B cell (primary cell): ENCODE data around the gene PRKCH. TPM values are rescaled to one million over a fixed set of nuclear protein-coding genes. Genes with fewer than 3 reads are reported as not detected.
A peak's percentile ranks its signal among the peaks of the same experiment; 100 is the strongest.

ENCODE experiments used
- ATAC-seq: fragments of 200-7000 bp; cut with Tn5 transposase; one replicate; pipeline ENCODE4 v1.10.0; 2021; ENCODE audit warnings: low read depth, mild to moderate bottlenecking, moderate number of reproducible peaks, moderate library complexity
- CTCF ChIA-PET: fragments of 350-600 bp; sonication (Branson Sonifier 250); formaldehyde crosslinking; loops from one replicate; lab custom pipeline; 2021; ENCODE audit warnings: antibody characterized with exemption, inconsistent platforms; lab: Charles Lee
- POLR2A ChIA-PET: fragments of 350-600 bp; sonication (Branson Sonifier 250); formaldehyde crosslinking; loops from one replicate; lab custom pipeline; 2021; ENCODE audit warnings: antibody characterized with exemption; lab: Charles Lee
- DNase-seq: peaks from one replicate; pipeline ENCODE4 v3.0.0; 2013
- H2AFZ ChIP-seq: 2 replicates; pipeline ENCODE4 v1.6.1; 2012; ENCODE audit warnings: mild to moderate bottlenecking, low read depth, low read length; ENCODE audit not compliant: insufficient read depth, poor library complexity, severe bottlenecking
- H3K27ac ChIP-seq, 2 donors: 1 replicate in 1 of 2; 2 replicates in 1 of 2; pipeline ENCODE4 v1.5.1; 2012 to 2013; ENCODE audit warnings: low read length in 2 of 2, mild to moderate bottlenecking in 2 of 2, moderate library complexity in 1 of 2
- H3K27me3 ChIP-seq, 4 experiments: fragments of 200-600 bp in 1 of 4; sonication (generic) in 1 of 4; replicated peaks in 1 of 4; 1 replicate in 2 of 4; 2 replicates in 2 of 4; pipeline versions ENCODE4 v1.6.1 to v1.7.0; 2013 to 2016; ENCODE audit warnings: low read length in 3 of 4, mild to moderate bottlenecking in 2 of 4, mixed read lengths in 1 of 4, moderate library complexity in 1 of 4; ENCODE audit not compliant: insufficient read depth in 4 of 4, control insufficient read depth in 3 of 4; ENCODE audit errors: control extremely low read depth in 1 of 4
- H3K36me3 ChIP-seq, 2 experiments: replicated peaks in 1 of 2; 1 replicate in 1 of 2; 2 replicates in 1 of 2; pipeline versions ENCODE4 v1.6.1 to v1.7.1; 2013; ENCODE audit warnings: low read length in 1 of 2; ENCODE audit not compliant: insufficient read depth in 2 of 2, control insufficient read depth in 1 of 2; ENCODE audit errors: control extremely low read depth in 1 of 2, extremely low read depth in 1 of 2
- H3K4me1 ChIP-seq, 2 donors: fragments of 200-600 bp in 1 of 2; sonication (generic) in 1 of 2; 1 replicate in 1 of 2; 2 replicates in 1 of 2; pipeline versions ENCODE4 v1.5.1 to v1.6.1; 2013 to 2017; ENCODE audit warnings: low read length in 2 of 2; ENCODE audit not compliant: control insufficient read depth in 2 of 2, insufficient read depth in 2 of 2
- H3K4me2 ChIP-seq: replicated peaks from 2 replicates; pipeline ENCODE3; 2012; ENCODE audit warnings: mild to moderate bottlenecking, low read depth, low read length; ENCODE audit not compliant: poor library complexity, severe bottlenecking
- H3K4me3 ChIP-seq, 5 experiments: fragments of 200-600 bp in 1 of 5; sonication (generic) in 1 of 5; 1 replicate in 3 of 5; 2 replicates in 2 of 5; pipeline versions ENCODE4 v1.5.1 to v1.7.0; 2011 to 2016; ENCODE audit warnings: low read length in 4 of 5, mild to moderate bottlenecking in 4 of 5, low read depth in 2 of 5, control low read depth in 1 of 5, moderate library complexity in 1 of 5; ENCODE audit not compliant: insufficient read depth in 1 of 5; ENCODE audit errors: control extremely low read depth in 1 of 5, extremely low read depth in 1 of 5
- H3K79me2 ChIP-seq: fragments of 200-600 bp; sonication (generic); one replicate; pipeline ENCODE4 v1.6.0; 2016; ENCODE audit warnings: low read length; ENCODE audit not compliant: control insufficient read depth, insufficient read depth
- H3K9ac ChIP-seq: fragments of 200-600 bp; sonication (generic); 2 replicates; pipeline ENCODE4 v1.6.1; 2017; ENCODE audit warnings: mild to moderate bottlenecking, low read length, moderate library complexity
- H3K9me3 ChIP-seq, 3 donors: one replicate each; pipeline versions ENCODE4 v1.6.1 to v1.7.1; 2013; ENCODE audit warnings: low read length in 2 of 3; ENCODE audit not compliant: control insufficient read depth in 2 of 3, insufficient read depth in 1 of 3; ENCODE audit errors: control extremely low read depth in 1 of 3
- H4K20me1 ChIP-seq: 2 replicates; pipeline ENCODE4 v1.6.0; 2012; ENCODE audit warnings: mild to moderate bottlenecking, low read length; ENCODE audit not compliant: insufficient read depth, control insufficient read depth, poor library complexity, severe bottlenecking
- H3K27ac Mint-ChIP-seq: one replicate; pipeline ENCODE4 v1.8.0; 2021; ENCODE audit warnings: mixed read lengths
- H3K27me3 Mint-ChIP-seq: one replicate; pipeline ENCODE4 v1.8.0; 2021; ENCODE audit warnings: mixed read lengths
- H3K4me1 Mint-ChIP-seq: one replicate; pipeline ENCODE4 v1.8.0; 2021; ENCODE audit warnings: mixed read lengths
- H3K4me3 Mint-ChIP-seq: one replicate; pipeline ENCODE4 v1.8.0; 2021; ENCODE audit warnings: mixed read lengths
- H3K9me3 Mint-ChIP-seq: one replicate; pipeline ENCODE4 v1.8.0; 2022; ENCODE audit warnings: mixed read lengths; ENCODE audit not compliant: insufficient read depth
- EZH2 ChIP-seq: IDR thresholded peaks from 2 replicates; pipeline ENCODE4 v1.6.1; 2012; ENCODE audit warnings: borderline replicate concordance, low read depth, mild to moderate bottlenecking, moderate library complexity, low read length; ENCODE audit not compliant: insufficient read depth, poor library complexity, severe bottlenecking
- WGBS: methylation state at CpG from one replicate; pipeline ENCODE4 v1.1.5; 2013; ENCODE audit warnings: missing lambda C conversion rate; ENCODE audit not compliant: insufficient coverage; 5-methylcytosine and 5-hydroxymethylcytosine counted together
- intact Hi-C: fragments of 100-400 bp; cut with micrococcal nuclease; formaldehyde crosslinking; loops from one replicate; pipeline ENCODE4 v1.10.0; 2022
- polyA plus RNA-seq: library from polyadenylated mRNA; depleted of rRNA; stranded (reverse); fragments of >200 nt; gene quantifications from 2 replicates; pipeline ENCODE4 v1.2.3, GENCODE V29; 2012
- total RNA-seq, 2 donors: library from RNA; stranded (reverse); fragments of 120-200 nt in 1 of 2; gene quantifications; 1 replicate in 1 of 2; 2 replicates in 1 of 2; pipeline versions ENCODE4 v1.2.3 to v1.2.4, GENCODE V29; 2013 to 2022
- TF ChIP-seq, protein P1 (sequence below): fragments of 200-600 bp; IDR thresholded peaks from one replicate; pipeline ENCODE4 v1.8.0; 2022; ENCODE audit warnings: antibody characterized with exemption, mild to moderate bottlenecking

The PRKCH gene
- total and polyA plus RNA-seq, 2 donors (not counting 1 experiment from before 2014, with no cell fraction given), result 2.0 to 5.0 TPM

- peak overlapping the region; percentile 75 for H3K27ac Mint-ChIP-seq
- intact Hi-C loops, result no loop called here
Measured at GRCh38 chr14:61489512-61489911, 168.1 kb downstream of the PRKCH start.

DNA sequence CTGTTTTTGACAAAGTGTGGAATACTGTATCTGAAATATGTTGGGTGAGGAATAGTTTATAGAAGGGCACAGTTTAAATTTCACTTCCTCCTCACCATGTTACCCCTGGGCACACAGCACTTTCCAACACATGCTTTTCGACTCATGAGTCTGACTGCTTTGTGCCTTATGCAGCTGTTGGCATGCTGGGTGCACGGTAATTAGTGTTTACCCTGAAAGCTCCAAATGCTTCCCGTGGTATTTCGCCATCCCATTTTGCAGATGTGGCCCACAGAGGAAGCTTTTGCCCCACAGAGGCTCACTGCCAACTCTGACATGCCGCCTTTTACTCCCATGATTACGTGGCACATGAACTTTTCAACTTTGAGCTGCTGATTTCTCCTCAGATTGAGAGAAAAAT is 168.6 kb downstream of the PRKCH start:
- Histone ChIP-seq H3K27ac (peak overlapping the region; percentile 2 to 10), H2AFZ (peak overlapping the region; percentile 63), H3K9me3 (no peaks in the 10 kb centered on the region), H3K4me3 (no peak overlapping the region), H3K36me3 (no peaks in the 10 kb centered on the region), H4K20me1 (no peaks in the 10 kb centered on the region), H3K9ac (no peak overlapping the region), H3K4me1 (peaks cover 27 to 32% of the 10 kb centered on the region in 2 donors), H3K27me3 (no peaks in the 10 kb centered on the region), H3K79me2 (no peaks in the 10 kb centered on the region), H3K4me2 (peak overlapping the region; percentile 34)
- WGBS, result 62% methylated on average over 5 of the region's 6 CpGs
- no peak overlapping the region for H3K4me3 Mint-ChIP-seq
- H3K27me3 Mint-ChIP-seq, result no peaks in the 10 kb centered on the region
- ChIA-PET CTCF (interaction anchor here (0.8 to 2.3 kb wide), 5 partner anchors 9 to 239 kb away, joined by 3 to 6 read pairs (median 3); no protein-coding TSS in a partner anchor), POLR2A (interaction anchor here (1.2 to 3.3 kb wide), 4 partner anchors 13 to 205 kb away, joined by 3 to 13 read pairs (median 4); partner anchors contain the start of gene HIF1A)
- peaks cover 29% of the 10 kb centered on the region for H3K4me1 Mint-ChIP-seq
- no peaks in the 10 kb centered on the region for H3K9me3 Mint-ChIP-seq
- peak; percentile 47 for DNase-seq
- peak; percentile 77 for ATAC-seq
- intact Hi-C loops, result no loop called here
- H3K27ac Mint-ChIP-seq, result peak overlapping the region; percentile 75
- TF ChIP-seq, protein P1, sequence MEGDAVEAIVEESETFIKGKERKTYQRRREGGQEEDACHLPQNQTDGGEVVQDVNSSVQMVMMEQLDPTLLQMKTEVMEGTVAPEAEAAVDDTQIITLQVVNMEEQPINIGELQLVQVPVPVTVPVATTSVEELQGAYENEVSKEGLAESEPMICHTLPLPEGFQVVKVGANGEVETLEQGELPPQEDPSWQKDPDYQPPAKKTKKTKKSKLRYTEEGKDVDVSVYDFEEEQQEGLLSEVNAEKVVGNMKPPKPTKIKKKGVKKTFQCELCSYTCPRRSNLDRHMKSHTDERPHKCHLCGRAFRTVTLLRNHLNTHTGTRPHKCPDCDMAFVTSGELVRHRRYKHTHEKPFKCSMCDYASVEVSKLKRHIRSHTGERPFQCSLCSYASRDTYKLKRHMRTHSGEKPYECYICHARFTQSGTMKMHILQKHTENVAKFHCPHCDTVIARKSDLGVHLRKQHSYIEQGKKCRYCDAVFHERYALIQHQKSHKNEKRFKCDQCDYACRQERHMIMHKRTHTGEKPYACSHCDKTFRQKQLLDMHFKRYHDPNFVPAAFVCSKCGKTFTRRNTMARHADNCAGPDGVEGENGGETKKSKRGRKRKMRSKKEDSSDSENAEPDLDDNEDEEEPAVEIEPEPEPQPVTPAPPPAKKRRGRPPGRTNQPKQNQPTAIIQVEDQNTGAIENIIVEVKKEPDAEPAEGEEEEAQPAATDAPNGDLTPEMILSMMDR, result no peak
- no peak for TF ChIP-seq EZH2

More at GRCh38 chr14:61489512-61489911, 168.1 kb downstream of the PRKCH start:
- CTCF ChIA-PET, result interaction anchor here (0.8 to 2.3 kb wide), 4 partner anchors 9 to 240 kb away, joined by 3 to 6 read pairs (median 4); no protein-coding TSS in a partner anchor
- POLR2A ChIA-PET, result interaction anchor here (1.4 to 3.3 kb wide), 3 partner anchors 12 to 18 kb away, joined by 3 to 13 read pairs (median 5); no protein-coding TSS in a partner anchor
- no peak for TF ChIP-seq EZH2
- TF ChIP-seq, protein P1, result no peak
- no peaks in the 10 kb centered on the region for H3K9me3 ChIP-seq
- DNase-seq, result no peak
- 92% methylated on average over 2 of the region's 2 CpGs for WGBS
- Mint-ChIP-seq H3K4me1 (peaks cover 26% of the 10 kb centered on the region), H3K9me3 (no peaks in the 10 kb centered on the region), H3K4me3 (no peak overlapping the region), H3K27me3 (no peaks in the 10 kb centered on the region)
- no peaks in the 10 kb centered on the region for H4K20me1 ChIP-seq
- no peak overlapping the region for H3K9ac ChIP-seq
- no peaks in the 10 kb centered on the region for H3K79me2 ChIP-seq
- no peak for ATAC-seq
- H3K4me1 ChIP-seq, result peaks cover 23 to 31% of the 10 kb centered on the region in 2 donors
- H3K27ac ChIP-seq, result no peak overlapping the region
- no peaks in the 10 kb centered on the region for H3K27me3 ChIP-seq
- no peak overlapping the region for H2AFZ ChIP-seq
- H3K4me2 ChIP-seq, result peak overlapping the region; percentile 34
- no peaks in the 10 kb centered on the region for H3K36me3 ChIP-seq
- no peak overlapping the region for H3K4me3 ChIP-seq
